Left lobe of liver (tissue), 2 donors: ENCODE measurements around the gene CNST. TPM values are rescaled to one million over a fixed set of nuclear protein-coding genes. Genes with fewer than 3 reads are reported as not detected.
A peak's percentile ranks its signal among the peaks of the same experiment; 100 is the strongest.
"Not testable (repeated sequence)": the region's sequence is repeated elsewhere in the genome, so short reads cannot be mapped to it uniquely, and the experiment has no call there.

Source experiments
- ATAC-seq: fragments of 200-7000 bp; cut with Tn5 transposase; one replicate; pipeline ENCODE4 v1.9.1; 2020; ENCODE audit warnings: mild to moderate bottlenecking, moderate library complexity
- DNase-seq: peaks from one replicate; pipeline ENCODE4 v3.0.0-alpha.2; 2020; ENCODE audit warnings: low spot score
- total RNA-seq: library from RNA; stranded (reverse); gene quantifications from one replicate; pipeline ENCODE4 v1.2.1, GENCODE V29; 2021
- donor health status: DM: no; HTN: no; CAD: no; lungs with moderate emphysema.
- donor health status: DM: no; HTN: yes; CAD: no.

CNST gene
- total RNA-seq, 1 donor from 2014 or later, result 16.5 TPM

- no peak for ATAC-seq
- DNase-seq, result no peak
Measured at GRCh38 chr1:246703581-246703980, 137.3 kb downstream of the CNST start.

- DNase-seq, result no peak
- no peak for ATAC-seq
Measured at GRCh38 chr1:246705368-246705767, 139.1 kb downstream of the CNST start.

- DNase-seq (no peak), ATAC-seq (no peak)
Measured at GRCh38 chr1:246708166-246708565, 141.9 kb downstream of the CNST start.

GRCh38 chr1:246709196-246709595 lies 142.9 kb downstream of the CNST start:
- ATAC-seq (peak; percentile 52), DNase-seq (no peak)

- no peak for DNase-seq
- peak; percentile 75 for ATAC-seq
Measured at GRCh38 chr1:246709835-246710234, 143.6 kb downstream of the CNST start.

- ATAC-seq (peak; percentile 49), DNase-seq (no peak)
Measured at GRCh38 chr1:246711548-246712003, 145.3 kb downstream of the CNST start.

GRCh38 chr1:246712428-246712827 lies 146.2 kb downstream of the CNST start:
- ATAC-seq, DNase-seq: not testable (repeated sequence)

Other genes starting within 250 kb of the CNST start
- 6.7 TPM for gene SMYD3, start 59.2 kb upstream of the CNST start, total RNA-seq
- gene TFB2M, start 195 bp upstream of the CNST start, total RNA-seq, result 14.1 TPM
- 94.6 TPM for gene SCCPDH, start 158.0 kb downstream of the CNST start, total RNA-seq